Measurements from ENCODE around the gene GHSR. TPM values are rescaled to one million over a fixed set of nuclear protein-coding genes. Genes with fewer than 3 reads are reported as not detected.

GHSR gene
- total RNA-seq, 1 donor from 2014 or later = not detected

DNA sequence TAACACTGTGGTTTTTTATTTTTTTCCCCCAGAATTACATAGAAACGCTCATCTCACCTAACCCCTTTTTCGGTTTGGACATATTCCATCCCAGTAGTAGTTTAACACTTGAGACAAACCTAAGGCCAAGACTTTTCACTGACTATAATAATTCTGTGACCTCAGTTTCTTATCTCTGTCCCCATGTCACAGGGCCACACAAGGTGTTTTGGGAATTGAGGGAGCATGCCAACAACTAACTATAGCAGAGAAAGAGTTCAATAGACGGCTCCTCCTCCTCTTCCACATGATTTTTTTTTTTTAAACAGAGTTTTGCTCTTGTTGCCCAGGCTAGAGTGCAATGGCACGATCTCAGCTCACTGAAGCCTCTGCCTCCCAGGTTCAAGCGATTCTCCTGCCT is 27.4 kb upstream of the GHSR start:
- TF ChIP-seq, protein P1, sequence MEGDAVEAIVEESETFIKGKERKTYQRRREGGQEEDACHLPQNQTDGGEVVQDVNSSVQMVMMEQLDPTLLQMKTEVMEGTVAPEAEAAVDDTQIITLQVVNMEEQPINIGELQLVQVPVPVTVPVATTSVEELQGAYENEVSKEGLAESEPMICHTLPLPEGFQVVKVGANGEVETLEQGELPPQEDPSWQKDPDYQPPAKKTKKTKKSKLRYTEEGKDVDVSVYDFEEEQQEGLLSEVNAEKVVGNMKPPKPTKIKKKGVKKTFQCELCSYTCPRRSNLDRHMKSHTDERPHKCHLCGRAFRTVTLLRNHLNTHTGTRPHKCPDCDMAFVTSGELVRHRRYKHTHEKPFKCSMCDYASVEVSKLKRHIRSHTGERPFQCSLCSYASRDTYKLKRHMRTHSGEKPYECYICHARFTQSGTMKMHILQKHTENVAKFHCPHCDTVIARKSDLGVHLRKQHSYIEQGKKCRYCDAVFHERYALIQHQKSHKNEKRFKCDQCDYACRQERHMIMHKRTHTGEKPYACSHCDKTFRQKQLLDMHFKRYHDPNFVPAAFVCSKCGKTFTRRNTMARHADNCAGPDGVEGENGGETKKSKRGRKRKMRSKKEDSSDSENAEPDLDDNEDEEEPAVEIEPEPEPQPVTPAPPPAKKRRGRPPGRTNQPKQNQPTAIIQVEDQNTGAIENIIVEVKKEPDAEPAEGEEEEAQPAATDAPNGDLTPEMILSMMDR (IDR thresholded peaks at IDR 0.05; ENCODE audit: partially characterized antibody, unreplicated experiment) = no peak

DNA sequence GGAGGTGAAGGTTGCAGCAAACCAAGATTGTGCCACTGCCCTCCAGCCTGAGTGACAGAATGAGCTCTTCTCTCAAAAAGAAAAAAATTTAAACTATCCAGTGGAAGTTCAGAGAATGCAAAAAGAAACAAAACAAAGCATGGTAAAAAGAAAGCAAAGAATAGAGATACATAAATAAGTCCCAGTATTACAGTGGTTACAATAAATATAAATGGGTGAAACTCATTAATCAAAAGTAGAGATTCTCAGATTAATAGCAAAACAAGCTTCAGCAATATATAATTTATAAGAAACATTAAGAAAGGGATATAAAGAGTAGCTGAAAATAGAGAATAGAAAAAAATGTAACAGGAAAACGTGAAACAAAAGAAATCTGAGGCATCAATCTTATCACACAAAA is 23.6 kb upstream of the GHSR start:
- H3K27ac Mint-ChIP-seq (ENCODE audit: unreplicated experiment) = no peak overlapping the region
- H3K27me3 Mint-ChIP-seq (ENCODE audit: unreplicated experiment) = peaks cover 2% of the 10 kb centered on the region
- H3K36me3 Mint-ChIP-seq (ENCODE audit: unreplicated experiment) = no peaks in the 10 kb centered on the region
- no peaks in the 10 kb centered on the region for H3K9me3 Mint-ChIP-seq (ENCODE audit: unreplicated experiment)
- H3K4me3 Mint-ChIP-seq (ENCODE audit: unreplicated experiment) = no peak overlapping the region
- TF ChIP-seq, protein P1 (IDR thresholded peaks at IDR 0.05; ENCODE audit: partially characterized antibody, unreplicated experiment) = no peak
- peaks cover under 1% of the 10 kb centered on the region for H3K4me1 Mint-ChIP-seq (ENCODE audit: low read depth, unreplicated experiment)
- no peak for DNase-seq

More for the DNA sequence above, 27.4 kb upstream of the GHSR start:
- no peaks in the 10 kb centered on the region for H3K36me3 Mint-ChIP-seq (ENCODE audit: unreplicated experiment)
- no peaks in the 10 kb centered on the region for H3K4me1 Mint-ChIP-seq (ENCODE audit: low read depth, unreplicated experiment)
- H3K9me3 Mint-ChIP-seq (ENCODE audit: unreplicated experiment) = peaks cover 1% of the 10 kb centered on the region
- no peak overlapping the region for H3K4me3 Mint-ChIP-seq (ENCODE audit: unreplicated experiment)
- peaks cover 2% of the 10 kb centered on the region for H3K27me3 Mint-ChIP-seq (ENCODE audit: unreplicated experiment)
- no peak for DNase-seq
- H3K27ac Mint-ChIP-seq (ENCODE audit: unreplicated experiment) = no peak overlapping the region

DNA sequence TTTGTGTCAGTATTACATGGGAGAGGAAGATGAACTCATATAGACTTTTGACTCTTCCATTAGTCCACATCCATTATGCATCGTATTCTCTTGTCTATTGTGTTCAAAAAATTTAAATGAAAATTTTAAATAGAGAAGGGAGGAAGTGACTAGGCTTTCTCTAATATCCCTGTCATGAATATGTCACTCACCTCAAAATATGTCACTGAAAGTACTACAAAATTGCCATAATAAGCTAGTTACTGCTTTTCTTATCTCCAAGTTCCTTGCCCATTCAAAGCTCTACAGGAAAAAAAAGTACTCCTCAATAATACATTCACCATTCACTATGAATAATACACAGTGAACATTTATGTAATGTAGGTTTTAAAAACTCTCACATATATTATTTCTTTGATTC is 22.3 kb upstream of the GHSR start:
- no peak for DNase-seq

DNA sequence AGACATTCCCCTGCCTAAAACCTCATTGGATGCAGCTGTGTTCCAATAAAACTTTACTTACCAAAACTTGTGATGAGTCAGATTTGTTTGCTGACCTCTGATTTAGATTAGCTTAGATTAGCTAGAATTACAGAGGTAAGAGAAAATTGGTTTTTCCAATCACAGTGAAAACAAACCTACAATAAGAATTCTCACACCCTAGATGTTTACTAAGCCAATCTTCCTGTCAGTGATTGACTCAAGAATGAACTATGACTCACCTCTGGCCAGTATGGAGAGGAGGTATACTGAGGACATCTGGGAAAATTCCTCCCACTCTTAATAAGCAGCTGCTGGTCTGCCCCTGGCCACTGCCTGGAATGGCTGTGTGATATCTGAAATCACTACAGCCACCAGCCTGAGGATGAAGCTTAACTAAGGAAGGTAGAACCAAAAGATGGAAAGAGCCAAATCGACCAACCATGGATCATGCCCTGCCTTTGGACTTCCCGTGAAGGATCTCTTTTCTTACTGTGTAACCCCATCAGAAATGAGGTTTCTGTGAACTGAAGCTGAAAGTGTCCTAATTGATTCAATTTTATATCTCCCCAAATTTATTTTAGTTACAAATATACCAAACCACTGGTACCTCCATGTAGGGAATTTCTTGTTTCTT is 19.0 kb upstream of the GHSR start:
- Mint-ChIP-seq H3K36me3 (ENCODE audit: unreplicated experiment) (no peaks in the 10 kb centered on the region), H3K9me3 (ENCODE audit: unreplicated experiment) (no peaks in the 10 kb centered on the region), H3K27me3 (ENCODE audit: unreplicated experiment) (no peaks in the 10 kb centered on the region), H3K4me1 (ENCODE audit: low read depth, unreplicated experiment) (peaks cover 2% of the 10 kb centered on the region), H3K4me3 (ENCODE audit: unreplicated experiment) (no peak overlapping the region), H3K27ac (ENCODE audit: unreplicated experiment) (no peak overlapping the region)
- no peak for DNase-seq
- TF ChIP-seq, protein P1 (IDR thresholded peaks at IDR 0.05; ENCODE audit: partially characterized antibody, unreplicated experiment) = no peak

More for the DNA sequence above, 22.3 kb upstream of the GHSR start:
- TF ChIP-seq, protein P1 (IDR thresholded peaks at IDR 0.05; ENCODE audit: partially characterized antibody, unreplicated experiment) = no peak
- H3K4me1 Mint-ChIP-seq (ENCODE audit: low read depth, unreplicated experiment) = peaks cover 2% of the 10 kb centered on the region
- no peaks in the 10 kb centered on the region for H3K9me3 Mint-ChIP-seq (ENCODE audit: unreplicated experiment)
- H3K36me3 Mint-ChIP-seq (ENCODE audit: unreplicated experiment) = no peaks in the 10 kb centered on the region
- no peak overlapping the region for H3K4me3 Mint-ChIP-seq (ENCODE audit: unreplicated experiment)
- no peak overlapping the region for H3K27ac Mint-ChIP-seq (ENCODE audit: unreplicated experiment)
- H3K27me3 Mint-ChIP-seq (ENCODE audit: unreplicated experiment) = no peaks in the 10 kb centered on the region

DNA sequence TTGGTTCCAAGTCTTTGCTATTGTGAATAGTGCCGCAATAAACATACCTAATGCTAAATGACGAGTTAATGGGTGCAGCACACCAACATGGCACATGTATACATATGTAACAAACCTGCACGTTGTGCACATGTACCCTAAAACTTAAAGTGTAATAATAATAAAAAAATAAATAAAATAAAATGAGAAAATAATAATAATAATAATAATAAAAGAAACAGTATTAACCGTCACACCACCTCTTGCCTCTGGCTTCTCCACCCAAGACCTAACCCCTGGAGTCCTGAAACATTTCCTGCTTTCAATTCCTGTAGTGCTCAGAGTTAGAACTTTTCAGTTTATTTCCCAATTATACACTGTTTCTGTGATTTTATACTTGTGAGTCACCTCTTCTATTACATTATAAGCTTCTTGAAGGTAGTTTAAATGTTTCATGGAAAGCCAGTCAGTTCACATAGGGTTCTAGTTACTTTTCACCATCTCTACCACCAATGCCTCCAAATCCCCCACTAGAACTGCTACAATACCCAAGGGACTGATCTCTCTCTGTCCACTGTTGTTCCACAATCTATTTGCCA is 18.4 kb upstream of the GHSR start:
- Mint-ChIP-seq H3K27me3 (ENCODE audit: unreplicated experiment) (no peaks in the 10 kb centered on the region), H3K9me3 (ENCODE audit: unreplicated experiment) (no peaks in the 10 kb centered on the region), H3K4me1 (ENCODE audit: low read depth, unreplicated experiment) (peaks cover 2% of the 10 kb centered on the region), H3K36me3 (ENCODE audit: unreplicated experiment) (no peaks in the 10 kb centered on the region), H3K4me3 (ENCODE audit: unreplicated experiment) (no peak overlapping the region), H3K27ac (ENCODE audit: unreplicated experiment) (no peak overlapping the region)
- DNase-seq = no peak
- TF ChIP-seq, protein P1 (IDR thresholded peaks at IDR 0.05; ENCODE audit: partially characterized antibody, unreplicated experiment) = no peak

Measured in glutamatergic neuron (in vitro differentiated cells).